GM19238 (cell line): ENCODE measurements around the gene GLOD4.
"Not testable (repeated sequence)": the region's sequence is repeated elsewhere in the genome, so short reads cannot be mapped to it uniquely, and the experiment has no call there.

Source experiments
- DNase-seq: peaks from one replicate; pipeline ENCODE4 v3.0.0; 2011; ENCODE audit warnings: low spot score; ENCODE audit not compliant: insufficient read length

GLOD4 gene, protein sequence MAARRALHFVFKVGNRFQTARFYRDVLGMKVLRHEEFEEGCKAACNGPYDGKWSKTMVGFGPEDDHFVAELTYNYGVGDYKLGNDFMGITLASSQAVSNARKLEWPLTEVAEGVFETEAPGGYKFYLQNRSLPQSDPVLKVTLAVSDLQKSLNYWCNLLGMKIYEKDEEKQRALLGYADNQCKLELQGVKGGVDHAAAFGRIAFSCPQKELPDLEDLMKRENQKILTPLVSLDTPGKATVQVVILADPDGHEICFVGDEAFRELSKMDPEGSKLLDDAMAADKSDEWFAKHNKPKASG

DNA sequence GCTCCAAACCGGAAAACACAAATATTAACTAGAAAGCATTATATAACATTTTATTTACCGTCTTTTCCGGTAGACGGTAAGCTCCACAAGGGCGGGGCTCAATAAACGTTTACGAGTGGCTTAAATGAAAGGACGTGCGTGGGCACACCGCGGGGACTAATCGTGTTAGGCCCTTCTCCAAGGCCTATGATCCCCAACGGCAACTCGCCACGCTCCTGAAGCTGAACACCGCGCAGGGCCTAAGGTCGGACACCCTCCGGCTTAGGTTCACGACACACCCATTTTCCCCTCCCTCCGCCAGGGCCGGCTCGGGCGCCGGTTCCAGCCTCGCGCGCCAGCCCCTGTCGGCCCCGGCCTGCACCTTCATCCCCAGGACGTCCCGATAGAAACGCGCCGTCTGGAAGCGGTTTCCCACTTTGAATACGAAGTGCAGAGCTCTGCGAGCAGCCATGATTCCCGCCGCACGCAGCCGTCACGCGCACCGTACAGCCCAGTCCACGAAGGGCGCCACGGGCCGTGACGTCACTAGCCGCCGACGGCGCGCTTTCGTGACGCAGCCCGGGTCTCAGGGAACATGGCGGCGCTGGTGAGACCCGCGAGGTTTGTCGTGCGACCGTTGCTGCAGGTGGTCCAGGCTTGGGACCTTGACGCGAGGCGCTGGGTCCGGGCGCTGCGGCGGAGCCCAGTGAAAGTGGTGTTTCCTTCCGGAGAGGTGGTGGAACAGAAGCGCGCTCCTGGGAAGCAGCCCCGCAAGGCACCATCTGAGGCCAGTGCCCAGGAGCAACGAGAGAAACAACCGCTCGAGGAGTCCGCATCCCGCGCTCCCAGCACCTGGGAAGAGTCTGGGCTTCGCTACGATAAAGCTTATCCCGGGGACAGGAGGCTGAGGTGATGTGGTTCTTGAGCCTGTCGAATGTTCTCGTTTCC lies at the start of gene GLOD4, which contains the start of gene MRM3:
GLOD4 (minus strand) TSS at position 476 of the 927 bp plus-strand sequence; CDS start at position 451, 25 bp downstream.
MRM3 (plus strand) TSS at position 549 of the 927 bp plus-strand sequence; CDS start at position 575, 26 bp downstream.
- peak; percentile 94 for DNase-seq

- DNase-seq = no peak
Observed at GRCh38 chr17:830950-831349, 48.9 kb upstream of the GLOD4 start.

DNA sequence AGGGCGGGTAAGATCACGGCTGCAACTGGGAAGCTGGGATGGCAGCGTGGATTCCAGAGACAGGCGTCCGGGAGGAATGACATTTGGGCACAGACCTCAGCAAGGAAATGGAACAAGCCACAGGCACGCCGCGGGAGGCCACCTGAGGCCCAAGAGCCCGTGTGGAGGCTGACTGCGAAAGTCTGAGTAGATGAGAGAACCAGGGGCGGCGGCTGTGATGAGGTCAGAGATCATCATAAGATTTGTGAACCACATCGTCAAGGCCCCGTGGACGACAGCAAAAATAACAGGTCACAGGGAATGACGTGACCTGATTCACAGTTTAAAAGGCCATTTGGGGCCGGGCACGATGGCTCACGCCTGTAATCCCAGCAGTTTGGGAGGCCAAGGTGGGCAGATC lies 48.3 kb upstream of the GLOD4 start:
- DNase-seq = no peak

- DNase-seq = not testable (repeated sequence)
Observed at GRCh38 chr17:829614-830013, 47.5 kb upstream of the GLOD4 start.

DNA sequence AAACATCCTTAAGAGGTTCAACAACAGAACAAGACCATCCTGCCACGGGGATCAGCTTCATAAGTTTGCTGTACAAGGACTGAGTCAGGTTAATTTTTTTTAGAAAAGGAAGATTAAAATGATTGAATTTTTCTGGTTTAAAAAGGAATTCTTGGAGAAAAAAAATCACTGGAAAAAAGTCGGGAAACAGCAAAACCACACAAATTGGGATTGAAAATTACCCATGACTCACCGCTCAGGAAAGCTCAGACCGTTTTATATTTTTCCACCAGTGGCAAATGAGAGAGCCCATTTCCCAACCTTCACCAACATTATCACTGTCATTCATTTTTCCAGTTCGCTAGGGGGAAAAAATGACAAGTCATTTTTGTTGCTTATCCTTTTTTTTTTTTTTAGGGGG lies 46.7 kb upstream of the GLOD4 start:
- DNase-seq = no peak

DNA sequence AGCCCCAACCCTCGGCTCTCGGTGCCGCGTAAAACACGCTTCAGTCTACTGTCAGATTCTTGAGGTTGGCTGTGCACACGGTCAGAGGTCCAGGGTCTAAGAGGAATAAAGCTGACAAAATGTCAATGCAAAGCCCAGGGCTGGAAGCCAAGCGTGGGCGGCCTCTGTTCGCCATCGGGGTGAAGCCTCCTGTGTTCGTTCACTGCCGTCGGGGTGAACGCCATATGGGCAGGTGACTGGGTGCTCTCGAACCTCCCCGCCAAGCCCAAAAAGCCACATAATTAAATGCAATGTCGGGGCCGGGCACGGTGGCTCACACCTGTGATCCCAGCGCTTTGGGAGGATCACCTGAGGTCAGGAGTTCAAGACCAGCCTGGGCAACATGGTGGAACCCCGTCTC lies 44.7 kb upstream of the GLOD4 start:
- DNase-seq = no peak

DNA sequence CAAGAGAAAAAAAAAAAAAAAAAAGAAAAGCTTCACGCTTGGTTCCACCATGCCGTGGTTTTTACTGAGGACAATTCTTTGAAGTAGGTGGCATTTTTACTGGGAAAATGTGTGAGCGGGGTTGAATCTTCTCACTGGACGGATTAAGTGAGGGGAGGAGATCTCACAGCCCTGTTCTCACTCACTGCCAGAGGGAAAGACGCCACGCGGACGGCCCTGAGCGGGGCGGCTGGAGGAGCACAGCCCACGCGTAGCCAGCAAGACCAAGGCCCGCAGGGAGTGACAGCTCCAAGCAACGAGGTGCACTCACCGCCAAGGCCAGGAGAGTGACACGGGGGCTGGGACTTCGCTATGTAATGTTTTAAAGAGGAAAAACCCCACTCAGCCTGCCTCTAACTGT lies 43.1 kb upstream of the GLOD4 start:
- no peak for DNase-seq

DNA sequence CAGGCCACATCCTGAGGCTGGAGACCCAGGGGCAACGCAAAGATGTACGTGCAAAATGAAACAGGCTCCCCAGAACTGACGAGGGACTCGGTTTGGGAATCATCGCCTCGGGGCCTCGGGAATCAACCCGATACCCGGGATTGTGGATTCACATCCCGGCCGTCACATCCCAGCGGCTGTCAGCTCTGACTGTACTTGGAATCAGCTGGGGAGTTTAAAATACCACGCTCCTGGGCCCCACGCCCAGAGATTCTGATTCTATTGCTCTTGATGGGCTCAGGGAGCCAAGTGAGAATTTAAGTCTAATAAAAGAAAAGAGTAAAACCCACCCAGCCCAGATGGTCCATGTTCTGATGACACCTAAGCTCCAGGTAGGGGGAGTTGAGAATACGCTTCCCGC lies 42.3 kb upstream of the GLOD4 start:
- DNase-seq = no peak

DNA sequence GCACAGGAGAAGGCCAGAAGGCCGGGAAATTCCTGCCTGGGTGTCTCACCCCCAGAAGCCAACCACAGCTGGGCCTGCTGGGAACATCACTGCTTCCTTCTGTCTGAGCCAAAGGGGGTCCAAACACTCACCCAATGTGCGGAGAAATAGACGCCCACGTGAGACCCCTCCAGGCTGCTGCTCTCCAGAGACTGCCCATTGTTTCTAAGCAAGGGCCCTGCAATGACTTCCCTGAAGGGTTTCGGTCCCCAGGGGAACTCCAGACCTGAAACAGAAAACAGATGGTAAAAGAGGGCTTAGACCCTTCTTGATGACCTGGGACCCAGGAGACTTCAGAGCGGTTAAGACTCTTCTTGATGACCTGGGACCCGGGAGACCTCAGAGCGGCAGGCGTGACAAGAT lies 41.4 kb upstream of the GLOD4 start:
- DNase-seq = peak; percentile 32

- no peak for DNase-seq
Observed at GRCh38 chr17:819251-819650, 37.2 kb upstream of the GLOD4 start.

DNA sequence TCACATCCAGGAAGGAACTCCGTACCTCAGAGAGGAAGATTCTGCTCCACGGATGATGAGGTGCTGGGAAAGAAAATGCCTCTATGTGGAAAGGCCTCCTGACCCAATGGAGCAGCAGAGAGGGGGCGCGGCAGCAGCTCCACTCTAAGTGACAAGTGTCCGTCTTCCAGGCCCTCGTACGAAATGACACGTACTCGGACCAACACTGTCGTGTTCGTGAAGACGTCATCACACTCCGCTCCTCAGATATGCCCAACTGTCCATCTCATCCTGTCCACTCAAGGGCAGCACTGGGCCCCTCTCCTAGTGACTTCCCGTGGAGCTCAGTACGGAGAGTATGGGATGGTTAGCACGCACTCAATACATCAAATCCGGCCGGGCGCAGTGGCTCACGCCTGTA lies 32.3 kb upstream of the GLOD4 start:
- DNase-seq = no peak

GRCh38 chr17:812638-813204 lies 30.6 kb upstream of the GLOD4 start:
- no peak for DNase-seq

DNA sequence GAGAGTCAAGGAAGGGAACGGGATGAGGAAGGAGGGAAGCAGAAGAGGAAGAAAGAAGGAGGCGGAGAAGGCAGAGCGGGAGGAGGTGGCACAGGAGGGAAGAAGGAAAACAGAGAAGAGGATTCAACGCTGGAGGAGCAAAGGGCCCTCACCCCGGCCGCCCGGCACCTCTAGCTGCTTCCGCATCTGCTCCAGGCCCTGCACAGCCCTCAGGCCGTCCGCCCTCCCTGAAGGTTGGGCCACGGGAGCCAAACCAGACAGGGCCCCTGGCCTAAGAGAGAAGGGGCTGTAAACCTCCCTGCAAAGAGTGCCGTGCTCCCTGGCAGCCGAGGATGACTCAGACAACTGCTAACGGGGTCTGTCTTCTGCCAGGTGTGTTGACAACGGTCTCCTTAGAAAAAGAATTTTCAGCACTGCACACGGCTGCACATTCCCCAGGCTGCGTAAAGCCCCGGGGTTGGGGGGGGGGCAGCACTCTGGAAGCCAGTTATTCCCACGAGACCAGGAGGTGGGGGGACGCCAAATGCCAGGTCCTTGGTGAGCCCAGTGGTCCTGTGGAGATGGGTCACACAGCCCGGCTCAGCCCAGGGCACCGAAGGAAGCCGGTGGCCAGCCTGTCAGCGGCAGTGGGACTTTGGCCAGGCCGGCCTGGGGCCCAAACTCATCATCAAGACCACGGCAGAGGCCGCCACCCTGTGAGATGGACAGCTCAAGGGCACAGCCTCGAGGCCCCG lies 29.1 kb upstream of the GLOD4 start:
- no peak for DNase-seq

GRCh38 chr17:807523-808294 lies 25.6 kb upstream of the GLOD4 start:
- no peak for DNase-seq

DNA sequence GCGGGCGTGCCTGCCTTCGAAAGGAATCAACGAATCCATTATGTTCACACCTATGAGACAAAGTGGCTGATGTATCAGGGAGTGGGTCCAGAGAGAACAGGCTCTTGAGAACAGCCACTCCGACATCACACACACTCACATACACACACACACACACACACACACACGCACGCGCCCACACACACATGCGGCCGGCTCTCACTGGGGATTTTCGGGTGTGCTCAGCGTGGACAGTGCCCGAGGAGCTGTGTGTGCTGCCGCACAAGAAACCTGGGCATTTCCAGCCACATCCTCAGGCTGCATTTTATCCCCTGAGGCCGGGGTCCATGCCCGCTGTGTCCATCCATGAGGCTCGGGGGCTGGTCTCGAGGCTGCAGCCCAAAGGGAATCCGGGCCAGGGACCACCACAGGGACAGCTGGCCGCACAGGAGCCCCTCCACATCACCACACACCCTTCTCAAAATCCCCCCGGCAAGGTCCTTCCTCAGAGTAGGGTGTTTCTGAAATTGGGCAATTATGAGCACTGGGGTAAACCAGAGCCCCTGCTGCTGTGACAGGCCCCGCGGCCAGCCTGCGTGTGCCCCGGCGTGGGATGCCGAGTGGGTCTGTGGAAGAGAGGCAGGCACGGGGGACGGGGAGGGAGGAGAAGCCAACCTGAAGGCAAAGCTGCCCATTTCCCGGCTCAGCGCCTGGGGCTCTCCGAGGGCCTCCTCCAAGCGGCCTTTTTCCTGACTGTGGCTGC lies 24.9 kb upstream of the GLOD4 start:
- DNase-seq = no peak

DNA sequence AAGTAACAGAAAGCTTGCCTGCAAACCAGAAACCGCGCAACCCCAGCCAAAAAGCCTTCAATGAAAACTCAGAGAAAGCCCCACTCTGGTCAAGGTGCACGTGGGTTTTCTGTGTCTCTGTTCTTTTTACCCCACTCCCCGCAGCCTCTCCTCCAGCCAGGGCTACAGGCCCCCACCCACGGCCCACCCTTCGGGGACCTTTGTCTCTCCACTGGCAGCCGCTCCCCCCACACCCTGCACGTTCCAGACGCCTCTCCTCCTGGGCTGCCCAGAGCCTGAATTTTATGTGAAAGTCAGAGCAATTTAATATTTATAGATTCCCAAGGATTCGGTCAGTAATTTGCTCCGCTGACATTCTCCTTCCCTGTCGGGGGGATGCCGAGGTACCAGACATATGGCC lies 24.3 kb upstream of the GLOD4 start:
- DNase-seq = no peak

DNA sequence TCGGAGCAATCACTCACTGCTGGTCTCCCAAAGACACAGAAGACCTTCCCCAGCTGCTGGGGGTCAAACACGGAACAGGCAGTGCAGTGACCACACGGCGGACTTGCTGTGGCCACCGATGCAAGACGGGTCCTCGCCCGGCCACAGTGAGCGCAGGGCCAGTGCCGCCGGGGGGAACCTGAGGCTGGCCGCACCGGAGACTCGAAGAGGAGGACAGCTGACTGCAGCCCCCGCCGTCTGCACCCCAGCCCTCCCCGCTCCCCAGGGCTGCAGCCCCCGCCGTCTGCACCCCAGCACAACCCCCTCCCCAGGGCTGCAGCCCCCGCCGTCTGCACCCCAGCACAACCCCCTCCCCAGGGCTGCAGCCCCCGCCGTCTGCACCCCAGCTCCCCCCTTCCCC lies 23.8 kb upstream of the GLOD4 start:
- not testable (repeated sequence) for DNase-seq

GRCh38 chr17:804541-805435 lies 22.7 kb upstream of the GLOD4 start:
- DNase-seq = no peak
